Measurements from ENCODE around the gene DES.

Gene DES

GRCh38 chr2:219440388-219441256 is 22.4 kb downstream of the DES start:
- no peak for DNase-seq (ENCODE audit: low spot score)

- no peak for DNase-seq (ENCODE audit: low spot score)
These were observed 23.5 kb downstream of the DES start for GRCh38 chr2:219441451-219442255.

DNA sequence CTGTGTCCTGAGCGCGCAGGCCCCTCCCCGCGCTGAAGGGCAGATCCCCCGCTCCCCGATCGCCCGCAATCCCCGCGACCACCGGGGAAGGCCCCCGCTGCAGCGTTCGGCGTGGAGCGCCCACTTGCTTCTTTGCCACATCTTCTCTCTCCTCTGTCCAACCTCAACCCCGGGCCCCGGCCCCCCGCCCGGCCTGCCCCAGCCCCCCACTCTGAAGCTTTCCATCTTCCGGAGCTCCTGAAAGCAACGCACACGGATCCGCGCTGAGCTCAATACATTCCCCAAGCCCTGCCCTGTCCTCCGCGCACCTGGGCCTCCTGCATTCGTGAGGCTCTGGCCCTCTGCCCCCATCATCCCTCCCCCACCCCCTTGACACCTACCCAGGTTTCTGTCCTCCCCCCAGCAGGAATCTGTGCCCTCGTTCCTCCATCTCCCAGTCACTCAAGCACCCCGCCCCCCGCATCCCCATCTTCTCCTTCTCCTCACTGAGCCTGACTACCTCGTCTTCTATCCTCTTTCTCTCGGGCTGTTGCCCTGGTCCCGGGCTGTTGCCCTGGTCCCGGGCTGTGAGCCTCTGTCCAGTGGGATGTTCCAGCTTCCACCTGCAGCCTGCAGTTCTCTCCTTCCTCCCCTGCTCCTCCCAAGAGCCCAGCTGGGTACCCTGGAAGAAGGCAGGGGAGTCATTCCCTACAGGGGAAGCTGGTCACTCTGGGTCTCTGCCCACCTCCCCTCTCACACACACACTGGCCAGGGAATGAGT is 24.3 kb downstream of the DES start:
- DNase-seq (ENCODE audit: low spot score), result no peak

DNA sequence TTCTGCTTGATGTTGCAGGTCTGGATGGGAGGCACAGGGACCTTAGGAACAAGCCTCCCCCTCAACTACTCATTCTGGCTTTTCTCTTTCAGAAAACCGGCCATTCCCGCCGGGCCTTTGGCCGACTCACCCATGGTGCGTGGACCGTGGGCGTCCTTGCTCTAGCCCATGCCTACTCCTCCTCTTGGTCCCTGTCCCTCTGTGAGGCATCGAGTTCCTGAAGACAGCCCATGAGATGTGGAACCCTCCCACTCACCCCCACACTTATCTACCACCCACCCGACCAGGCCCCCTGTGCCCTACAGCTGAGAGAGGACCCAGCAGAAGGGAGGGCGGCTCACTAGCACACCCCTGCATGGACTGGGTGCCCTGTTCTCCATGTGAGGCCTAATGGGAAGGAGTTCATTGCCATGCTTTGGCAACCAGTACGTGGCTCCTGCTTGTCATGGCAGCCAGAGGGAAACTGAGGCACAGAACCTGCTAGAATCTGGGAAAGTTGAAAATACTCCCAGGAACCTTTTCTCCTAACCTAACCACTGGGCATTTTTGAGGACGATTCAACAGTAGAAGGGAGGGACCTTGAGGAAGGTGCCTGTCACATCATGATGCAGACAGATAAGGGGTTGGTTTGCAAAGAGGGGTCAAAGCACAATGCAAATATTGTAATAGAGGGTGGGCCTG is 25.0 kb downstream of the DES start:
- DNase-seq (ENCODE audit: low spot score), result no peak

DNA sequence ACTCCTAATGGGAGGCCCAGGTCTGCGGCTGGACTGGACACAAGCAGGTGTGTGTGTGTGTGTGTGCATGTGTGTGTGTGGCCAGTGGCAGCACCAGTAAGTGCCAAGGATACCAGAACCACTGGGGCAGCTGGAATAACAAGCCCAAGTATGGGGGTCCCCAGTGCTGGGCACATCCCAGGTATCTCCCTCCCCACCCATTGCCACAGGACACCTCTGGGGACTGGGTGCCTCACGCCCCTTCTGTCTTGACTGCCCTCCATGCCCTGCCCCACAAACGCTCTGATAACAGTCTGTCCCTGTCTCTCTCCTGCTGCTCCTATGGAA is 25.5 kb downstream of the DES start:
- no peak for DNase-seq (ENCODE audit: low spot score)

- no peak for DNase-seq (ENCODE audit: low spot score)
These were observed 26.5 kb downstream of the DES start for GRCh38 chr2:219444566-219445091.

GRCh38 chr2:219445220-219445640 is 27.1 kb downstream of the DES start:
- DNase-seq (ENCODE audit: low spot score), result no peak

- no peak for DNase-seq (ENCODE audit: low spot score)
These were observed 27.9 kb downstream of the DES start for GRCh38 chr2:219446101-219446504.

DNA sequence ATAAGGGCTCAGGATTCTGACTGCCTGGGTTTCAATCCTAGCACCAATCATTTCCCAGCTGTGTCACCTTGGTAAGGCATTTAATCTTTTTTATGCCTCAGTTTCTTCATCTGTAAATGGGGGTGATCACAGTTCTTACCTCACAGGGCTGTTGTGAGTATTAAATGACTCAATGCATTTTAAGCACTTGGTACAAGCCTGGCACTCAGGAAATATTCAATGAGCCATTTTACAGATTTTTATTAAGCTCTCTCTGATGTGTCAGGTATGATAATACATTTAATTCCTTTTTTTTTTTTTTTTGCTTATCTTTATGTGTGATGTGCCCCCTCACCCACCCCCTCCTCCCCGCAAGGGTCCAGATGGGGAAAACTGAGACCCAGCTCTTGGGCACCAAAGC is 28.5 kb downstream of the DES start:
- no peak for DNase-seq (ENCODE audit: low spot score)

DNA sequence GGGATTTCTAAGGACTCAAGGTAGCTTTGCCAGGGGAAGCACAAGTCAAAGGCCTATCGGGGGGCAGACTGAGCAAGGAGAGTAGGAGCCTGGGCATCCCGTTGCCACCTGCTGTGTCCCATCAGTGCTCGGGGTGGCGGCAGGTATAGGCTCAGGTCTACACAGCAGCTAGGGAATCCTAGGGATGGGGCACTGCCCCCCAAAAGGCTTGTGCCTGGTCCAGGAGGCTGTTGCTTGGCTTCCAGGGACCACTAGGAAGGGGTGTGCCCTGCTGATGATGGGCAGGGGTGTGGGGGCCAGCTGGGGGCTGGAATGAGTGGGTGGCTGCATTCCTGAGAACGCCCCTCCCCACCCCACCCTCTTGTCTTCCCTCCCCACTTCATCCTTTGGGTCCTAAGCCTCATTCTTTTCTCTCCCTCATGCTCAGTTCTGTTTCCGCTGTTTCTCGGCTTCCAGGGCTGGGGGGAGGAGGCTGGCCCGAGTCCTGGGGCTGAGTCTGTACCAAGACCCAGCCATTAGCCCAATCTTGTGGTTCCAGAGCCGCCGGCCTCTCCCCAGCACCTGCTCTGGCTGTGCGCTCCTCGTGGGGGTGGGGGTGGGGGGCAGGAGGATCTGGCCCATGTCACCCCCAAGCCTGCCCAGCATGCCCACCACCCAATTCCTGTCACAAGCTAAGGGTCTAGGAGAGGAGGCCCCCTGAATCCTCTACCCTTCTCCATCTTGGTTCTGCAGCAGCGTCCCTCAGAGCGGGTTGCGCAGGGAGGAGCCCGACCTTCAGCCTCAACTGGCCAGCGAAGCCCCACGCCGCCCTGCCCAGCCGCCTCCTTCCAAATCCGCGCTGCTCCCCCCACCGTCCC is 29.3 kb downstream of the DES start:
- DNase-seq (ENCODE audit: low spot score), result no peak

- DNase-seq (ENCODE audit: low spot score), result no peak
These were observed 30.1 kb downstream of the DES start for GRCh38 chr2:219448099-219448775.

DNA sequence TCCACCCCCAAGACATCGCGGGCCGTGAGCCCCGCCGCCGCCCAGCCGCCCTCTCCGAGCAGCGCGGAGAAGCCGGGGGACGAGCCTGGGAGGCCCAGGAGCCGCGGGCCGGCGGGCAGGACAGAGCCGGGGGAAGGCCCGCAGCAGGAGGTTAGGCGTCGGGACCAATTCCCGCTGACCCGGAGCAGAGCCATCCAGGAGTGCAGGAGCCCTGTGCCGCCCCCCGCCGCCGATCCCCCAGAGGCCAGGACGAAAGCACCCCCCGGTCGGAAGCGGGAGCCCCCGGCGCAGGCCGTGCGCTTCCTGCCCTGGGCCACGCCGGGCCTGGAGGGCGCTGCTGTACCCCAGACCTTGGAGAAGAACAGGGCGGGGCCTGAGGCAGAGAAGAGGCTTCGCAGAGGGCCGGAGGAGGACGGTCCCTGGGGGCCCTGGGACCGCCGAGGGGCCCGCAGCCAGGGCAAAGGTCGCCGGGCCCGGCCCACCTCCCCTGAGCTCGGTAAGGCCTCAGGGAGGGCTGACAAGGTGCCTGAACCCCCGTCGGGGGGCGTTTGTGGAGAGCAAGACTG is 30.7 kb downstream of the DES start:
- no peak for DNase-seq (ENCODE audit: low spot score)

DNA sequence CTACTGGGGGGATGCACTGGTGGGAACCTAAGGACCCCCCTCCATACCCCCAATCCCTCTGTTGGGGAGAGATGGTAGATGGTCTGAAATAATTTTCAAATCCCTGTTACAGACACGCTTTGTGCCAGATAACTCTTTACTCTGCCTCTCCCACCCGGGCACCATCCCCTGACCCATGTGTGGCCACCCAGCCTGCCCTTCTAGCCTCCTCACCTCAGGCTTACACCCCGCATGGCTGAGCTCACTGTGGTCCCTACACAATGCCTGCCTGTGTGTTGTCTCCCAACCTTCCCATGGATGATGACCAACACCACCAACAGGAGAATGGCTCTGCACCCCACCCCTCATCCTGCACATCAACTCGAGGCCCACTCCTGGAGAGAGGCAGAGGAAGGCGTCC is 31.4 kb downstream of the DES start:
- DNase-seq (ENCODE audit: low spot score), result no peak

- DNase-seq (ENCODE audit: low spot score), result no peak
These were observed 33.6 kb downstream of the DES start for GRCh38 chr2:219451661-219452360.

GRCh38 chr2:219452361-219453317 is 34.5 kb downstream of the DES start:
- no peak for DNase-seq (ENCODE audit: low spot score)

DNA sequence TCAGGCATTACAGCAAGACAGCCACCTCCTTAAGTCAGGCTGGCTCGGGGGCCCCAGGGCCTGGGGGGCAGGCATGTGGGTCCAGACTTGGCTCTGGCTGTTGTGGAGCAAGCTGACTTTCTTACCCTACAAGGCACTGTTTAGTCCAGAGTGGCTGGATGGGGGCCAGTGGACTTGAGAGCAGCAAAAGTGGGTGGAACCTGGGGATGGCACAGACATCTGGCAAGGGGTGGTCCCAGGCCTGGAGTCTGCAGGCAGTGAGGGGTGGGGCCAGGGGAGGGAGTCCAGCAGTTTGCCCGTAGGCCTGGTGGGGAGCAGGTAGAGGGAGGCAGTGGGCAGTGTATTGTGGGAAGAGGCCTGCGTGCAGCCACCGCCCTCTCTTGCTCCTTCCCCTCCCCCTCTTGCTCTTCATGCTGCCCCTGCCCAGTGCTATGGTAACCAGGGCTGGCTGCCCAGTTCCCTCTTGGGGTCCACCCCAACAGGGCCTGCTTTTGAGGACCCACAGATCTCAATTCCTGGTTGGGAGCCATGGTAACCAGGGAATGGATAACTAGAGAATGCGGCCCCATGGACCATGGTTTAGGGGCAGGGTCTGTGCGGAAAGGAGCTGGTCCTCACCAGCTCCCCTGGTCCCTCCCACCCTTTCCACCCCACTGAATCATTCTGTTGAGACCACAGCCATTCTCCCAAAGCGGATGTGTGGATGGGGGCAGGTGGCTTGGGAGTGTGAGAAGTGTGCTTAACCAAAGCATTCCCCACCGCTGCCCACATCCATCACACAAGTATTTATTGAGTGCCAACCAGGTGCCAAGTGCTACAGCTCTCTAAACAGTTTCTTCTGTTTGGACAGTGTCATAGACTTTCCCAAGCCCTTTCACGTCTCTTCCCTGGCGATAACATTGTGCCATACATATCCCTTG is 35.8 kb downstream of the DES start:
- no peak for DNase-seq (ENCODE audit: low spot score)

DNA sequence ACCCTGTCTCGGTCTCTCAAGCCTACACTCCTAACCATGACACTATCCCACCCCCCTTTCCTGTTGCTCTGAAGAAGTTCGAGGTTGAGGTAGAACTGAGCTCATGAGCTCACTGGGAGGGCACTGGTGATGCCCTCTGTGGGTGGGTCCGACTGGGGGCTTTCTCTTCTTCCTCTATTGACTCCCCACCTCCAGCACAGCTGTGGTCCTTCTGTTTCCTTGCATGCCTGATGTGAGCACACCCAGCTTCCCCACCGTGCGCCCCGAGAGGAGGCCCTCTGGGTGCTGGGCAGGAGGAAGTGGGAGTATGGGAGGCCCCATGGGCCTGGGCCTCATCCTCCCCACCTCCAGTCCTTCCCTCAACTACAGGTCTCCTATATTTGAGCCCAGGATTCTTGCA is 37.4 kb downstream of the DES start:
- DNase-seq (ENCODE audit: low spot score), result no peak
